ENCODE measurements around the gene PTRH2. TPM values are rescaled to one million over a fixed set of nuclear protein-coding genes. Genes with fewer than 3 reads are reported as not detected.
"Not testable (repeated sequence)": the region's sequence is repeated elsewhere in the genome, so short reads cannot be mapped to it uniquely, and the experiment has no call there.

PTRH2 gene
- 29.1 TPM for total RNA-seq
- long read RNA-seq, full-length matches to known transcripts, result 25 of 33 reads
- long read RNA-seq, partial matches to known transcripts, result 0 of 33 reads
- long read RNA-seq, other reads (novel, unspliced or antisense), result 8 of 33 reads

DNA sequence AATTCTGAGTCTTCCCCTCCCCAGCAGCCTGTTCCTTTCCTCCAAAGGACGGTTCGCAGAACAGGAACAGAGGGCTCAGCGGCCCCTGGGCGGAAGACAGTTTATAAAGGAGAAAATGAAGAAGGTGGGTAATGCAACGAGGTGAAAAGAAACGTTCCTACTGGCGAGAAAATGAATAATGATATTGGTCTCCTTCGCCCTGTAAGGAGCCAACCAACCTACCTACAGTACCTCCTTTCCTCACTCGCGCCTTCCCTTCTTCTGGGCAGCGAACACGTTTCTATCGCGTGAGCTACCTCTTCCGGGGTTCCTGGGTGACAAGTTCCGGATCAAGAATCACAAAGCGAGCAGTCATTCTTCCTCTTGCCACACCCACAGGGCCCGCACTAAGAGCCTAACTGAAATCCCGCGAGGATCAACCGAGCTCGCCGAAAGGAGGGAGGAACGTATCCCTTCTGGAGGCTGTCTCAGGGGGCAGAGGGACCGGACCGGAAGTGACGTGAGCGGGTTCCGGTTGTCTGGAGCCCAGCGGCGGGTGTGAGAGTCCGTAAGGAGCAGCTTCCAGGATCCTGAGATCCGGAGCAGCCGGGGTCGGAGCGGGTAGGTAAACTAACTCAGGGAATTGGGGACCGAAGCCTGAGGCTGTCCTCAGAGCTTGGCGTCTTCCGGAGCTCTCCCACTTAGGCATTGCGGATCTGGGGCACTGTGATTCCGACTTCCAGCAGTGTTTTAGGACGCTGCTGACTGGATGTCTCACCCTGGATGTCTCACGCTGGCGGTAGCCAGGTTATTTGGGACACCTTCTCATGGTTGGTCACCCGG is at the start of gene PTRH2, which contains the start of gene VMP1:
Gene PTRH2 (minus strand): TSS at position 282 of the 822 bp plus-strand sequence. CDS start 9,452 bp downstream, outside the sequence.
Gene VMP1 (plus strand): TSS at position 506 of the 822 bp plus-strand sequence. CDS start 23,793 bp downstream, outside the sequence.
- DNase-seq (ENCODE audit: low spot score), result peak; percentile 98

DNA sequence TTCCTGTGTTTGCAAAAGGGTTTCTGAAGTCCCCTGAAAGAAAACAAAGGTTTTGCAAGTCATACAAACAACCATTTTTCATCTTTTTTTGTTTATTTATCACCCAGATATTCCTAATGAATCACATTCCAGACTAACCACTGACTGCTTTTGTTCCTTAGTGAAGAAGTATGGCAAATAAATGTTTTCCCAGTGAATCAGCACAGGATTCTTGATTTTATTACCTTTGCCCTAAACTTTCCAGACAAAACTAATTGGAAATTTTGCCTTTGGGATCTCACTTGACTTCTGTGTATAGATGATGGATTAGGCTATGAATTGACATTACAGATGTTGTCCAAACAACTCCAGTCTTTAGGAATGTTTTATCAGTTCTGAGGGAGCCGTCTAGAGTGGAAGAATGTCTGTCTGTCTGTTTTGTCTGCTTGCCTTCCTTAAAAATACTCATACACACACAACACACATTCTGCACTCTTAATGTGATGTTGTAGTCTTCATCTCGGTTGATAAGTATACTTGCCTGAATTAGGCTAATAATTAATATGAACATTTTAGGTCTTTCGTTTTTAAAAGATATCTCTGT is 49.1 kb upstream of the PTRH2 start:
- DNase-seq (ENCODE audit: low spot score), result no peak

DNA sequence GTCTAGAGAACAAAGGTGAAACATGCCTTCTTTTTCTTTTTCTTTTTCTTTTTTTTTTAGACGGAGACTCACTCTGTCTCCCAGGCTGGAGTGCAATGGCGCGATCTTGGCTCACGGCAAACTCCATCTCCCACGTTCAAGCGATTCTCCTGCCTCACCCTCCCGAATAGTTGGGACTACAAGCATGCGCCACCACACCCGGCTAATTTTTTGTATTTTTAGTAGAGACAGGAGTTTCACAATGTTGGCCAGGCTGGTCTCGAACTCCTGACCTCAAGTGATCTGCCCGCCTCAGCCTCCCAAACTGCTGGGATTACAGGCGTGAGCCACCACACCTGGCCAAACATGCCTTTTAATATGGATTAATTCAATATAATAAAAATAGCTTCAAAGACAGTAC is 47.8 kb upstream of the PTRH2 start:
- not testable (repeated sequence) for DNase-seq (ENCODE audit: low spot score)

DNA sequence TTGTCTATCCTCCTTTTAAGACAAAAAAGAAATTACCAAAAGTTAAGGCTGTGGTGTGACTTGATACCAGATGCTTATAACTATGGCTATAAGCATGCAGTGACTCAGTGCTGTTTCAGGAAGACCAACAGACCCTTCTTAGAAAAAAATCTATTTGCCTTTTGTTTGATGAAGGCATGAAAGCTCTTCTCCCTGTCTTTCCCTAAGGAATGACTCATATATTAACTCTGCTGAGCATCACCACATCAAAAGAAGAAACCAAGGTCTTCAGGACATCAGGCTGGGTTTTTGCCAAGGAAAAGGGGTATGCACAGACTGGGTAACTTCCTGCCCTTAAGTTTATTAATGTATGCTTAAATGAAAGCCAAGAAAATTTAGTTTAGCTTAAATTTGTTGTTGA is 47.3 kb upstream of the PTRH2 start:
- DNase-seq (ENCODE audit: low spot score), result no peak

DNA sequence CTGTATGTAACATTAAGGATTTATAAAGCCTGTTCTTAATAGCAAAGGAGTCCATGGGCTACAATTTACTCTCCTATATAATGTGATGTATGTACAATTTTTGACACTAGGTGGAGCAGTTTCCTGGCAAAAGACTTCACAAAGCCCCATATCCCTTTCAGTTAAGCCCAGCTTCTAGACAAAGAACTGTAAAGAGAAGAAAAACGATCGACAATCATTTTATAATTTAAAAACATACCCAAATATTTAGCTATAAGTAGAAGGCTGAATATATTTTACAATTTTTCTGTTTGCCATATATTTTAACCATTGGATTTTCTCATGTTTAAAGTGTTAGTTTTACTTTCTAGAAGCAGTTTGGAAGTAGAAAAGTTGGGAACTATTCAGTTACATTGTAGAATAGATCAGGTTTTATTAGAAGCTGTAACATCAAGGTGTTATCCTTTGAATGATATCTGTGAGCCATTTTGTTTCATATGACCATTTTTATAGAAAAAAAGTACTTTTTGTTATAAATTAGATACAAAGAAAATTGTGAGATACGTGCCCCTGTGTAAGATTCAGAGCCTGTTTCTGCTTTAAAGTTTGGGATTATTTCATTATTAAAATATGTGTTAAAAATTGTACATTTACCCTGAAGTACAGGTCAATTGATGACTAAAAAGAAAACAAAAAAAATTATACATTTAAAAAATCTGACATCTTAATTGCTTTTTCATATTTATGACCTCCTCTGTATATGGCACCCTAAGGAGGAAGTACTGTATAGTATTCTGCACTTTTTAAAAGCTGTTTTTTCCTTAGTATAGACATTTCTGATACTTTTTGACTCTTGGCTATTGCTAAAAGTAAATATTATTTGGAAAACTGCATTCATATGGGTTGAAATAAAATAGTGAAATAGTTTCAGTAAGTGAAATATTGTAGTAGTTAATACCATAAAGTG is 46.6 kb upstream of the PTRH2 start:
- no peak for DNase-seq (ENCODE audit: low spot score)

DNA sequence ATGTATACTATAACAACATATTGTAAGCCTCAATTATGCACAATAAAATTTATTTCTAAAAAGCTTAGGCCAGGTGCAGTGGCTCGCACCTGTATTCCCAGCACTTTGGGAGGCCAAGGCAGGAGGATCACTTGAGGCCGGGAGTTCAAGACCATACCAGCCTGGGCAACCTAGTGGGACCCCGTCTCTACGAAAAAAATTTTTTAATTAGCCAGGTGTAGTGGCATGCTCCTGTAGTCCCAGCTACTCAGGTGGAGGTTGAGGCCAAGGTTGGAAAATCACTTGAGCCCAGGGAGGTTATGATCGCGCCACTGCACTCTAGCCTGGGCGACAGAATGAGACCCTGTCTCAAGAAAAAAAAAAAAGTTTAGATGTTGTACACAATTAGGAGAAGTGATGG is 45.7 kb upstream of the PTRH2 start:
- DNase-seq (ENCODE audit: low spot score), result no peak

DNA sequence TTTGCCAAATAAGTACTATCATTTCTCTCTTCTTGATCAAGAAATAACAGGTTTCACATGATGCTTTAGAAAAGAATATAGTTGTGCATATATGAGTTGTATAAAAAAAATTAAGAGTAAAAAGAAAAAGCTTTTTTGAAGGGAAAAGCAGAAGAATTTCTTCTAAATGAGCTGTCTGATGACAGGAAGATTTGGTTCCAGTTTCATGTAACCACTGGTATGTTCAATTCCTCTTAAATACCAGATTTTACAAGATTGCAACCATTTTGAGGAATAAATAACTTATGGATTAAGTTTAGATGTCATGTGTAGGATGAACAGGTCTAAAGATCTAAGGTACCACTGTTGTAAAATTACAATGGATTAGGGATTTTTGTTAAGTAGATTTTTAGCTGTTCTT is 45.2 kb upstream of the PTRH2 start:
- no peak for DNase-seq (ENCODE audit: low spot score)

DNA sequence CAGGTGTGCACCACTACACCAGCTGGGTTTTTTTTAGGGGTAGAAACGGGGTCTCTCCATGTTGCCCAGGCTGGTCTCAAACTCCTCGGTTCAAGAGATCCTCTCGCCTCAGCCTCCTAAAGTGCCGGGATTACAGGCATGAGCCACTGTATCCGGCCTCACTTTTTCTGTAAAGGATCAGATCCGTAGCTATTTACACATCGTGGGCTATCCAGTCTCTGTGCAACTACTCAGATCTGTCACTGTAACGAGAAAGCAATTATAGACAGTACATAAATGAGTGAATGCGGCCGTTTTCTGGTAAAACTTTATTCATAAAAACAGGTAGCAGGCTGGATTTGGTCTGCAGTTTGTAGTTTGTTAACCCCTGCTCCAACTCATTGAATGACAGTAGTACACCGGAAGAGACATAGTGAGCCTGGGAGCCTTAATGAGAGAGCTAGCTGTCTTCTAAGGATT is 44.8 kb upstream of the PTRH2 start:
- DNase-seq (ENCODE audit: low spot score), result no peak

DNA sequence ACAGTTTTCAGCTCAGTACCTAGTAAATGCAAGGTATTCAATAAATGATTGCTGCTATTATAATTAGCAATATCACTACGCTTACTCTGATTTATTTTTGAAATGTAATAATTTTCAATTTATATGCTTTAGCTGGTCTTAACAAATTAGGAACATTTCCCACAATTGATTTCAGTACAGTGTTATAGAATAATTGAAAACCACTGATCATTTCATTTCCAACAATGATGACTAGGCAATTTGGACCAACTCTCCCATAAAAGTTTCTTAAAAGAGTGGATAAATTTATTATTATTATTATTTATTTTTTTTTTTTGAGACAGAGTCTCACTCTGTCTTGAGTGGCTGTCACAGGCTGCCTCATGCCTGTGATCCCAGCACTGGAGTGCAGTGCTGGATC is 41.4 kb upstream of the PTRH2 start:
- no peak for DNase-seq (ENCODE audit: low spot score)

DNA sequence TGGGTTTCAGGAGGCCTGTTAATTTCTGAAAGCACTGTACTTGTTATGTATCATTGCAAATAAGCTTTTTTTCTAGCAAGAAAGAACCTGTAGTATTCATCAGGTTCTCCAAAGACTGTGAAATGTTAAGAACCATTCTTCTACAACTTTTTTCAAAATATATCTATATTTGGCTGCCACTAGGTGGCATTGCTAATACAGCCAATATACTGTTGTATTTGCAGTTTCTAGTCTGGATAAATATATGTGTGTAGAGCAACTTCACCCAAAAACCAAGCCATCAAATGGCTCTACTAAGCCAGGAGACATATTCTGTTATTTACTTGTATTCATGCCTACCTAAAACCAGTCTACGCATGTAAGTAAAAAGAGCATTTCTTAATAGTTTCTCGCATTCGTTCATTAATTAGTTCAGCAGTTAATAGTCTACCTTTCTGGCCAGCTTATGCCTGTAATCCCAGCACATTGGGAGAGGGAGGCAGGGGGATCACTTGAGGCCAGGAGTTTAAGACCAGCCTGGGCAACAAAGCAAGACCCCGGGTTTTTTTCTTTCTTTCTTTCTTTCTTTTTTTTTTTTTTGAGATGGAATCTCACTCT is 39.7 kb upstream of the PTRH2 start:
- DNase-seq (ENCODE audit: low spot score), result no peak

DNA sequence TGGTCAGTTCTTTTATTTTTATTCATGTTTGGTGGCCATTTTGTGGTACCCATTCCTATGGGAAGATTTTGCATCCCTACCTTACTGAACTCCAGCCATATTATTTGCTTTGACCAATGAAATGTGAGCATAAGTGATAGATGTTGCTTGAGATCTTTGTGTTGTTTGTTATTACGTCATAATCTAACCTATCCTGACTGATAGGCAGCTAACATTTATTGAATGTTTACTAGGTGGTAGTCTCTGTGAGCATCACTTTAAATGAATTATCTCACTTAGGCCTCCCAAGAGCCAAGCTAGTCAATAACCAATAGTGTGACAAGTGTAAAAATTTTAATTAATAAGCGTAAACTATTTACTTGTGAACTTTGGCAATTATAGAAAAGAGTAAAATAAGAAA is 37.8 kb upstream of the PTRH2 start:
- no peak for DNase-seq (ENCODE audit: low spot score)

DNA sequence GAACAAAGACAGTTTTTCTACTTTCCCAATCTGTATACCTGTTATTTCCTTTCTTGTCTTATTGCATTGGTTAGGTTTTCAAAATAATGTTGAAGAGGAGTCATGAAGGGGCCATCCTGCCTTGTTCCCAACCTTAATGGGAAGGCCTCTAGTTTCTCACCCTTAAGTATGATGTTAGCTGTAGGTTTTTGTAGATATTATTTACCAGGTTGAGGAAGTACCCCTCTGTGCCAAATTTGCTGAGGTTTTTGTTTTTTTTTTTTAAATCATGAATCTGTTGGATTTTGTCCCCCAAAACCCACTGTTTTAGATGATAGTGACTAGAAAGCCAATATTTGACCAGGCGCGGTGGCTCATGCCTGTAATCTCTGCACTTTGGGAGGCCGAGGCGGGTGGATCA is 36.6 kb upstream of the PTRH2 start:
- DNase-seq (ENCODE audit: low spot score), result no peak

DNA sequence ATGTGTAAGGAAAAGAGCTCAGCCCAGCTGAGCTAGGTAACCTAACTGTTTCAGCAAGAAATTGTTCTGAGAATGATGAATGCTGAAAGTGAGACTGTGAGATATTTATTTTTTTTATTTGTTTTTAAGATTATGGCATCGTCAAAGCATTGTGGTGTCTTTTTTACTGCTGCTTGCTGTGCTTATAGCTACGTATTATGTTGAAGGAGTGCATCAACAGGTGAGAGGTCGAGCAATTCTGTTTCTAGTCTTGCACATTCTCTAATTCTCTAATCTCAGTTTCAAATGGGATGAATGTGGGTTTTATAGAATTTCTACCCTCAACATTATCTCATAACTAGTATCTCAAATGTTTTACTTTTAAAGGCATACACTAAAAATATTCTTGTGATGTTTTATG is 30.1 kb upstream of the PTRH2 start:
- no peak for DNase-seq (ENCODE audit: low spot score)

DNA sequence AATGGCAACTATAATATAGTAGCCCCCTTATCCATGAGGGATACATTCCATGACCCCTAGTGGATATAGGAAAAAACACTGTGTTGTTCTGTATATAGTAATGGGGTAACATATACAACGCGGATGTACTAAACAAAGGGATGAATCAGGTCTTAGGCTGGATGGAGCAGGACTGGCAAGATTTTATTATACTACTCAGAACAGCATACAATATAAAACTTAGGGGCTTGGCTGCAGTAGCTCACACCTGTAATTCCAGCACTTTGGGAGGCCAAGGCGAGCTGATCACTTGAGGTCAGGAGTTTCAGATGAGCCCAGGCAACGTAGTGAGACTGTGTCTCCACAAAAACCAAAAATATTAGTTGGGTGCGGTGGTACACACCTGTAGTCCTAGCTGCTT is 27.0 kb upstream of the PTRH2 start:
- no peak for DNase-seq (ENCODE audit: low spot score)

DNA sequence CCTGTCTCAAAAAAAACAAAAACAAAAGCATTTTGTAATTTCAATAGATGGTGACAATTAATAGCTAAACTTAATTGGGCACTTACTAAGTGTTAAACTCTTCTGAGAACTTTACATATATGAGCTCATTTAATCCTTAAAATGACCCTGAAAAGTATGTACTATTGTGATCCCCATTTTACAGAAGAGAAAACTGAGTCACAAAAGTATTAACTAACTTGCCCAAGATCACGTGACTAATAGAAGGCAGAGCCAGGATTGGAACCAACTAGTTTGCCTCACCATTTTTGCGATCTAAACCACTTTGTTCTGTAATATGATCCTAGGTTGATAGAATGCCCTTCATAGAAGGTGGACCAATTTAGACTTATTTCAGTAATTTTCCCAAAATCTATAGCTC is 26.5 kb upstream of the PTRH2 start:
- no peak for DNase-seq (ENCODE audit: low spot score)

DNA sequence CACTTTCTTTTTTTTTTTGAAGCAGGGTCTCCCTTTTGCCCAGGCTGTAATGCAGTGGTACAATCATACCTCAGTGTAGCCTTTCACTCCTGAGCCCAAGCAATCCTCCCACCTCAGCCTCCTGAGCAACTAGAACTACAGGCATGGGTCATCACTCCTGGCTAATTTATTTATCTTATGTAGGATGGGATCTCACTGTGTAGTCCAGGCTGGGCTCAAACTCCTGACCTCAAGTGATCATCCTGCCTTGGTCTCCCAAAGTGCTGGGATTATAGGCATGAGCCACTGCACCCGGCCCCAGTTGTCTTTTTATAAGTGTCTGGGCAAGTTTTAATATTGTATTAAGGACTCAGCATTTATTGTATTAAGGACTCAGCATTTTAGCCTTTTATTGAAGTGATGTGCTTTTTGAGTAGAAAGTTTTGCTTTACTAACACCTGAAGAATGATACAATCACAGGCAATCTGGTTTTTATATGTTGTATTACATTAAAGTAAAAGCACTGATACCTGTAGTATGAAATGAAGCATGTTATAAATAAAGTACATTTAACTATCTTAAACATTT is 23.1 kb upstream of the PTRH2 start:
- no peak for DNase-seq (ENCODE audit: low spot score)

DNA sequence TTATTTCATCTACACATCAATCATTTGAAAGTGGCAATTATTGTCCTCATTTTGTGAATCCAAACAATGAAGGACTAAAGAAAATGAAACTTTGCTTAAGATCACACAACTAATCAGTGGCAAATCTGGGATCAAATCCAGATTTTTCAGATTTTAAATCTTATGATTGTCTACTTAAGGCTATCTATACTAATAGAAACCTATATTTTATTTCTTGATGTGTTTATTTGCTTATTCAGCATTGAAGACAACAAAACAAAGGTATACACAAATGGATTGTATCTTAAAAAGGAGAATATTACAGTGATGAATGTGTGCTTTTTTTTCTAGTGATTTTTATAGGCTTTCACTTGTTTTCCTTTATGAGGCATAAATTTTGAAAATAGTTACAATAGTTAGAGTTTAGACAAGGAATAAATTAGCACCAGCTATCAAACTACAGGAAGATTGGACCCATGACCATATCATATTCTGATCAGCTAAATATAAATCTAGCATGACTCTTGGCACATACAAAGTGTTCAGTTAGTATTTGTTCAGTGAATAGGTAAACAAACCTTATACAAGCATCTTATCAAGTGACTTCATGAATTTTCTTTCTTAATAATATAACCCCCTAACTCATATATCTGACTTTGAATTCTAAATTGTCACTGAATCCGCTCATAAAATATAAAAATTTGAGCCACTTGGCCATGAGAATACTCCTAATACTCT is 20.7 kb upstream of the PTRH2 start:
- no peak for DNase-seq (ENCODE audit: low spot score)

DNA sequence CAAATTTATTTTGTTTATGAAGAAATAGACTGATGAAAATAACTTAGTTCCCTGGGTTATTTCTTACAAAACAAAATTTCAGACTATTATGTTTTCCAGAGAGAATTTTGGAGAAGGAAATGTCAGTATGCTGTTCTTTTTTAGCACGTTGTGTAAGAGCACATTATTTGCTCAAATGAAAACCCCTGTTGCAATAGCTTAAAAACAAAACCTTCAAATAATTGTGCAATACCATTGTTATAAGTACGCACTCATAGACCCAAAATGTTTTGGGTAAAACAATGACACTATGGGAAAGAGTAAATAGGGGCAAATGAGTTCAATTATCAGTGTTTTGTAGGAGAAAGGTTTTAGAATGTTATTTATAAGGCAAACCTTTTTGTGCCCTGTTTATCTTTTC is 18.5 kb upstream of the PTRH2 start:
- no peak for DNase-seq (ENCODE audit: low spot score)

DNA sequence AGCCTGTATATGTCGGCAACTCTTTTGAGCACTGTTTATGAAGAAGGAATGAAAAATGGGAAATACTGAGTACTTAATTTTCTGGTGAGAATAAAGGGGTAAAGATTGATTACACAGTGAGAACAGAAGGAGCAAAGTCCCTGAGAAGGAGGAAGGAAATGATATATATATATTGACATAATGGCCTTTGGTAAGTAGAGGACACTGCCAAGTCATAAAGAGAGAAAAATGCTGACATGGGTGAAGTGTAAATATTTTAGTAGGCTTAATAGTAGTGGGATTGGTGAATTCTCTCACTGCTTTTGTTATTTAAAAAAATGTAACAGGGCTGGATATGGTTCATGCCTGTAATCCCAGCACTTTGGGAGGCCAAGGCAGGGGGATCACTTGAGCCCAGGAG is 16.4 kb upstream of the PTRH2 start:
- no peak for DNase-seq (ENCODE audit: low spot score)

DNA sequence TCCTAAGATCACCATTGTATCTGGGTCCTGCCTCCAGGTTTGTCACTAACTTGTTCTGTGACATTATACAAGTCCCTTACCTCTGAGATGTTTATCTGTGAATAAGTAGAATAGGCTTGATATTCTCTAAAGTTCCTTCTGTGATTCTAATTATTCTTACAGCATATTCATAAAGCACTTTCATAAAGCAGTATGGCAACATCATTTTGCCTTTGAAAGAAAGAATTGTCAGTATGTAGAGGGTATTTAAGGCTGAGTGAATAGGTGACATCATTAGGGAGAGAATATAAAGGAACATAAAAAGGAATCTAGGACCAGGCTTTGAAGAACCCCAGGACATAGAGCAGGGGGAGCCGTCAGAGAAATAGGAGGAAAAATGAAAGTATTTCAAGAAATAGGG is 15.8 kb upstream of the PTRH2 start:
- DNase-seq (ENCODE audit: low spot score), result no peak
